PFSK-1 (cell line): Measurements from ENCODE around the gene GOT1.

ENCODE experiments used
- POLR2AphosphoS5 ChIP-seq: IDR thresholded peaks from 2 replicates; pipeline ENCODE4 v1.6.1; 2012; ENCODE audit warnings: low read depth, mild to moderate bottlenecking, control low read depth, low read length, moderate library complexity
- REST ChIP-seq, 2 experiments: IDR thresholded peaks; 2 replicates each; pipeline versions ENCODE4 v1.6.1 to v1.8.0; 2011 to 2012; ENCODE audit warnings: low read depth in 2 of 2, low read length in 2 of 2, control low read depth in 1 of 2, inconsistent platforms in 1 of 2, mild to moderate bottlenecking in 1 of 2, moderate library complexity in 1 of 2; ENCODE audit not compliant: insufficient read depth in 1 of 2
- SIN3A ChIP-seq: IDR thresholded peaks from 2 replicates; pipeline ENCODE4 v1.6.1; 2012; ENCODE audit warnings: mild to moderate bottlenecking, low read length, moderate library complexity, borderline replicate concordance; ENCODE audit not compliant: insufficient read depth
- TAF1 ChIP-seq: IDR thresholded peaks from 2 replicates; pipeline ENCODE4 v1.6.1; 2012; ENCODE audit warnings: low read length, control low read depth, borderline replicate concordance; ENCODE audit not compliant: insufficient read depth

- no peak for TF ChIP-seq POLR2AphosphoS5
- no peak for TF ChIP-seq REST (IDR thresholded peaks at IDR 0.05; ENCODE audit: insufficient read depth in 1 of 2, low read depth in 2 of 2, low read length in 2 of 2)
- TF ChIP-seq SIN3A = no peak
- TF ChIP-seq TAF1 = no peak
Observed at GRCh38 chr10:99412099-99412498, 18.3 kb downstream of the GOT1 start.
